Ascending aorta (tissue), 2 donors: ENCODE measurements around the gene P2RY13. TPM values are rescaled to one million over a fixed set of nuclear protein-coding genes. Genes with fewer than 3 reads are reported as not detected.

Experiments
- DNase-seq, 2 donors: peaks; one replicate each; pipeline ENCODE4 v3.0.0-alpha.2; 2019; ENCODE audit warnings: low spot score in 2 of 2
- H3K27ac ChIP-seq, 2 donors: fragments of 200-600 bp; sonication (generic); one replicate each; pipeline ENCODE4 v1.5.1; 2016 to 2017; ENCODE audit warnings: mild to moderate bottlenecking in 1 of 2
- H3K27me3 ChIP-seq: fragments of 200-600 bp; sonication (generic); one replicate; pipeline ENCODE4 v1.5.1; 2017
- H3K36me3 ChIP-seq, 2 donors: fragments of 200-600 bp; sonication (generic); one replicate each; pipeline ENCODE4 v1.5.1; 2016
- H3K4me1 ChIP-seq, 2 donors: fragments of 200-600 bp; sonication (generic); one replicate each; pipeline ENCODE4 v1.5.1; 2016 to 2017; ENCODE audit warnings: mild to moderate bottlenecking in 1 of 2
- H3K4me3 ChIP-seq, 2 donors: fragments of 200-600 bp; sonication (generic); one replicate each; pipeline ENCODE4 v1.5.1; 2016 to 2017; ENCODE audit warnings: mild to moderate bottlenecking in 1 of 2
- H3K9me3 ChIP-seq, 2 donors: fragments of 200-600 bp; sonication (generic); one replicate each; pipeline ENCODE4 v1.5.1; 2016
- CTCF ChIP-seq, 3 experiments: fragments of 200-600 bp in 2 of 3; fragments of 450-650 bp in 1 of 3; sonication (generic) in 2 of 3; IDR thresholded peaks; one replicate each; pipeline ENCODE4 v1.5.1; 2016 to 2019; ENCODE audit warnings: antibody characterized with exemption in 3 of 3, mild to moderate bottlenecking in 1 of 3, moderate library complexity in 1 of 3
- intact Hi-C: fragments of 100-400 bp; cut with DNase I; formaldehyde crosslinking; loops from one replicate; pipeline ENCODE4 v1.15.1; 2023
- total RNA-seq: library from RNA; depleted of rRNA; stranded (reverse); fragments of >200 nt; gene quantifications from one replicate; pipeline ENCODE4 v1.1.0, GENCODE V29; 2016

The P2RY13 gene
- total RNA-seq, 1 donor from 2014 or later, result 0.75 TPM

GRCh38 chr3:151316267-151316991 is 12.9 kb downstream of the P2RY13 start, which contains the start of gene GPR87:
Gene GPR87 (minus strand): TSS chr3:151316820. CDS start chr3:151300100, 16,720 bp downstream.
- H3K27ac ChIP-seq, result no peak within 1 kb of the TSS
- H3K36me3 ChIP-seq, result no peaks in the 10 kb centered on the region
- DNase-seq, result no peak
- no peaks in the 10 kb centered on the region for H3K27me3 ChIP-seq
- no peak within 1 kb of the TSS for H3K4me3 ChIP-seq
- no peak for TF ChIP-seq CTCF (IDR thresholded peaks at IDR 0.05)
- H3K4me1 ChIP-seq, result no peaks in the 10 kb centered on the region
- intact Hi-C loops, result no loop called here
- no peaks in the 10 kb centered on the region for H3K9me3 ChIP-seq

GRCh38 chr3:151315846-151316245 is 13.5 kb downstream of the P2RY13 start:
- no peak for DNase-seq
- TF ChIP-seq CTCF (IDR thresholded peaks at IDR 0.05), result no peak
- Histone ChIP-seq H3K27ac (no peak overlapping the region), H3K4me1 (no peaks in the 10 kb centered on the region), H3K36me3 (no peaks in the 10 kb centered on the region), H3K4me3 (no peak overlapping the region), H3K9me3 (no peaks in the 10 kb centered on the region), H3K27me3 (no peaks in the 10 kb centered on the region)
- intact Hi-C loops, result no loop called here

GRCh38 chr3:151315136-151315535 is 14.2 kb downstream of the P2RY13 start:
- DNase-seq, result no peak
- no peaks in the 10 kb centered on the region for H3K9me3 ChIP-seq
- no peaks in the 10 kb centered on the region for H3K27me3 ChIP-seq
- no peaks in the 10 kb centered on the region for H3K36me3 ChIP-seq
- no peaks in the 10 kb centered on the region for H3K4me1 ChIP-seq
- no peak for TF ChIP-seq CTCF (IDR thresholded peaks at IDR 0.05)
- intact Hi-C loops, result no loop called here
- no peak overlapping the region for H3K27ac ChIP-seq
- no peak overlapping the region for H3K4me3 ChIP-seq

- Histone ChIP-seq H3K4me3 (no peak overlapping the region), H3K36me3 (no peaks in the 10 kb centered on the region), H3K4me1 (no peaks in the 10 kb centered on the region), H3K27me3 (no peaks in the 10 kb centered on the region), H3K9me3 (no peaks in the 10 kb centered on the region), H3K27ac (no peak overlapping the region)
- intact Hi-C loops, result no loop called here
- TF ChIP-seq CTCF (IDR thresholded peaks at IDR 0.05), result no peak
- DNase-seq, result no peak
Measured at GRCh38 chr3:151314593-151314992, 14.8 kb downstream of the P2RY13 start.

- H3K4me1 ChIP-seq, result no peaks in the 10 kb centered on the region
- no peaks in the 10 kb centered on the region for H3K36me3 ChIP-seq
- intact Hi-C loops, result no loop called here
- TF ChIP-seq CTCF (IDR thresholded peaks at IDR 0.05), result no peak
- H3K9me3 ChIP-seq, result no peaks in the 10 kb centered on the region
- DNase-seq, result no peak
- H3K27me3 ChIP-seq, result no peaks in the 10 kb centered on the region
- no peak overlapping the region for H3K27ac ChIP-seq
- H3K4me3 ChIP-seq, result no peak overlapping the region
Measured at GRCh38 chr3:151314137-151314536, 15.2 kb downstream of the P2RY13 start.
